Measurements from ENCODE around the gene YRDC. TPM values are rescaled to one million over a fixed set of nuclear protein-coding genes. Genes with fewer than 3 reads are reported as not detected.
A peak's percentile ranks its signal among the peaks of the same experiment; 100 is the strongest.

YRDC gene
- total RNA-seq, 2 experiments from 2014 or later: 22.9 to 36.3 TPM

DNA sequence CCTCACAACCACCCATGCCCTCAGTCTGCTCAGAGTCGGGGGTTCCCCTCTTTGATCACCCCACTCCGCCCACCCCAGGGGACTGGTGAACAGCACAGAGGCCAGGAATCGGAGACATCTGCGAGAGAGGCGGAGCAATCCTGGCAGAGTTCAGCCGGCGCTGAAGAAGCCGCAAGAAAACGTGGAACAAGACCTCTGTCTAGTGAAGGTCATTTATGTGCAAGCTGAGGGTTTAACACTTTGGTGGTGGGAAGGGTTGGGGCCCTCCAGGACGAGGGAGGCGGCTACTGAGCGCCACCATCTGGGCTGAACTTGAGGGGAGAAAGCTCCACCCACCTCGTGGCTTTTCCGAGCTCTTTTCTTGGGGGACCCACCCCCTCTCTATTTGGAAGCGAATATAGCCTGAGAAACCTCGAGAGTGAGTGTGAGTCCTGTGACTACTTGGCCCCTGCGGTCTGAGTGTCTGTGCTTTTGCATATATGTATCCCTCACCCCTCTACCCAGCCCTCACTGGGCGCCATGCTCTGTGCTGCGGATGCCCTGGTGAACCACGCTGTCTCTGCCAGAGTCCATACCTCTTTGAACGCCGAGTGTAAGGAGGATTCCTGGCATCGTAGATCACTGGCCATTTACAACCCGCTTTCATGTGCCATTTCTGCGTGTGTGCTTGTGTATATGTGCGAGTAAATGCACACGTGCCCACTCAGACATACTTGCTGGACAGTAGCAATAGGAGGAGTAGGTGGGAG is 41.9 kb downstream of the YRDC start:
- no peak overlapping the region for H3K27ac Mint-ChIP-seq
- DNase-seq: peak; percentile 67
- H3K4me3 Mint-ChIP-seq: peak overlapping the region; percentile 30
- peaks cover 72% of the 10 kb centered on the region for H3K27me3 Mint-ChIP-seq
- ChIA-PET POLR2A (no interaction called here), CTCF (interaction anchor here (0.6 to 1.0 kb wide), 4 partner anchors 30 to 73 kb away, joined by 3 to 5 read pairs (median 3); no protein-coding TSS in a partner anchor)
- no peaks in the 10 kb centered on the region for H3K36me3 Mint-ChIP-seq (ENCODE audit: low read depth)
- intact Hi-C loops (cut with DNase I, micrococcal nuclease): loop anchor here in 1 of 2 experiments (1.0 kb wide), 1 partner anchor 74 kb away; the partner anchor contains the start of gene CDCA8
- no peaks in the 10 kb centered on the region for H3K9me3 Mint-ChIP-seq (ENCODE audit: low read depth)
- peak; percentile 83 for ATAC-seq
- peaks cover 18% of the 10 kb centered on the region for H3K4me1 Mint-ChIP-seq

DNA sequence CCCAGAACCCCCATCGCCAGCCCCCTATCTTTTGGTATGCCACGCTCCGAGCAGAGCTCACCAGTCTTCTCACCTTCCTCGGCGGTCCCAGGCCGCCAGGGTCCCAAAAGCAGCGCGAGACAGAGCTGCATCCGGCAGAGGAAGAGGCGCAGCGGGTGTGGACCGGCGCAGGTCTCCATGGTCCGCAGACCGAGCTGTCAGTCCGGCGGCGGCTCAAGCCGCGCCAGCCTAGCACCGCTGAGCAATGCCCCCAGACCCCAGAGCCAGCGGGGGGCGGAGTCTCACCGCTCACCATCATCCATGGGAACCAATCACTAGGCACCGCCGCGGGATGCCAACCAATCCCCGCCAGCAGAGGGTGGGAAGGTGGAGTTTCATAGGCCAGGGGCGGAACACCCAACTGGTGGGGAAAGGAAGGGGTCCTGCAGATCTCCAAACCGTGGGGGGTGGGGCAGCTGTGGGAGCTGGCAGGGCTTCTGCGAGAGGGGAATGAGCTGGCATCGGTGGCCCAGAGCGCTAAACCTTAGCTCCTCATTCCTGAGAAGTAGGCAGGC is 43.0 kb downstream of the YRDC start, which contains the start of gene EPHA10:
EPHA10 (minus strand) TSS at position 233 of the 554 bp plus-strand sequence; CDS start at position 179, 54 bp downstream.
- intact Hi-C loops (cut with DNase I, micrococcal nuclease): no loop called here
- peaks cover 18% of the 10 kb centered on the region for H3K4me1 Mint-ChIP-seq
- no peaks in the 10 kb centered on the region for H3K36me3 Mint-ChIP-seq (ENCODE audit: low read depth)
- ChIA-PET CTCF (interaction anchor here (1.2 kb wide), 1 partner anchor 95 kb away, joined by 3 read pairs; the partner anchor contains the start of gene MTF1), POLR2A (no interaction called here)
- H3K4me3 Mint-ChIP-seq: peak within 1 kb of the TSS; percentile 30
- H3K27me3 Mint-ChIP-seq: peaks cover 64% of the 10 kb centered on the region
- H3K9me3 Mint-ChIP-seq (ENCODE audit: low read depth): no peaks in the 10 kb centered on the region
- ATAC-seq (no peak), DNase-seq (no peak)
- H3K27ac Mint-ChIP-seq: no peak within 1 kb of the TSS

DNA sequence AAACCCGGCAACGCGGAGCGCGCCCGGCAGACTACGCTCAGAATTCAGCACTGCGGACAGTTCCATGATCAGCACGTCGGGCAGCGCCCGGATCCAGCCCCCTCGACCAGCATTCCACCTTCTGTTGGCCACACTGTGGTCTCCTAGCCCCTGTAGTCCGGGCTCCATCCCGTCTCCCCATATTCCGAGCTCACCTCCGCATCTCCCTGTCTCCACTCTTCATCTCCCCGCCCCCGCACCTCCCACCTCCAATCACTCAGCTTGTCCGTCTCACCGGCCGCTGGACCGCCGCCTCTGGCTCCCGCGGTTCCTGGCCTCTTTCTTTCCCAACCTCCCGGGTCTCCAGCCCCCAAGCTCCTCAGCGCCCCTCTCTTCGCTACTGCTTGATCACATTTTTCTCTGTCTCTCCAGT is 43.6 kb downstream of the YRDC start:
- Mint-ChIP-seq H3K9me3 (ENCODE audit: low read depth) (no peaks in the 10 kb centered on the region), H3K27ac (no peak overlapping the region), H3K36me3 (ENCODE audit: low read depth) (no peaks in the 10 kb centered on the region), H3K4me3 (no peak overlapping the region), H3K27me3 (peaks cover 62% of the 10 kb centered on the region), H3K4me1 (peaks cover 18% of the 10 kb centered on the region)
- POLR2A ChIA-PET: no interaction called here
- ATAC-seq (no peak), DNase-seq (peak; percentile 78)
- CTCF ChIA-PET: interaction anchor here (0.8 to 1.2 kb wide), 2 partner anchors 82 to 95 kb away, joined by 3 read pairs; partner anchors contain the start of gene MTF1
- intact Hi-C loops (cut with DNase I, micrococcal nuclease): no loop called here

DNA sequence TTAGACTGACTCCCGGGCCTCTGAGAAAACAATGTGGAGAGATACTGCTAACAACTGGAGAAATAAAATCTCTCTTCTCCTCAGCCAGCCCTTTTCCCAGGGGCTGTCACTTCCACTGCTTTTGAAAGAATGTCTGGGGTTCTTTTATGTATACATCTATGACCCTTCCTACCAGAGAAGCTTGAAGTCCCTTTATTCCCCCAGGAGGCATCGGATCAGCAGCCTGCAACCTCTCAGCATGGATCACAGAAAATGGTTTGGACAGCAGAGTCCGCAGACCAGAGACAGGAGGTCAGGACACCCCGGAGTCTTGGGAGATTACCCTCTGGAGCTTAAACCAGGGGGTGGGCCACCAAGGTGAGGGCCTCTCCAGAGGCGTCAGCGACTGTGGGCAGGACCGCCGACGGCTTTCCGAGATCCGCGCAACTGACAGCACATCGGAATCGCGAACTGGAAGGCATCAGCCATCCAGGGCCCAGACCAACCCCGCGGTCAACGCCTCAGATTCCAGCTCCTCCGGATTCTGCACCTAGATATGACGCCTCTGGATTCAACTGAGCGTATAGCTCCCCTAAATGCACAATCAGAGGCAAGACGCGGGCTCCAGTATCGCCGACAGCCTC is 44.1 kb downstream of the YRDC start:
- POLR2A ChIA-PET: no interaction called here

DNA sequence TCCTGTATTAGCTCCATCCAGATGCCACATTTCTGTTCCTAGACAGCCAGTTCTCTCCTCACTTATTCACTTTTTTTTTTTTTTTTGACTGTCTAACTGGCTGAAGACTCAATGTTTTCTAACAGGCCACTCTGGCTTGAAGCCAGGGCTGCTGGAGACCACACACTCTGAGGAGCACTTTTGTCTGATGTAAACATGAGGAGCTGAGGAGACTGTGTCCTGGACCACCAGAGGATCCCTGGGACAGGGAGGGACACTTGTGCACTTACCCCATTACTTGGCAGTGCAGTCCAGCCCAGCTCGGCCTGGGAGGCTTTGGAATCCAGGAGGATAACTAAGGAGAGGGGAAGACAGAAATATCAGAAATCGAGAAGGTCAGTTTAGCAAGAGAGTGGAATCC is 45.5 kb downstream of the YRDC start:
- Mint-ChIP-seq H3K27ac (no peak overlapping the region), H3K36me3 (ENCODE audit: low read depth) (no peaks in the 10 kb centered on the region), H3K27me3 (peaks cover 48% of the 10 kb centered on the region), H3K9me3 (ENCODE audit: low read depth) (no peaks in the 10 kb centered on the region), H3K4me1 (peaks cover 18% of the 10 kb centered on the region), H3K4me3 (no peak overlapping the region)
- DNase-seq (no peak), ATAC-seq (no peak)
- POLR2A ChIA-PET: interaction anchor here (0.6 to 0.7 kb wide), 2 partner anchors 13 to 20 kb away, joined by 3 to 5 read pairs; no protein-coding TSS in a partner anchor
- intact Hi-C loops (cut with DNase I, micrococcal nuclease): no loop called here
- CTCF ChIA-PET: interaction anchor here (0.8 kb wide), 1 partner anchor 27 kb away, joined by 3 read pairs; no protein-coding TSS in a partner anchor

More for the DNA sequence above, 44.1 kb downstream of the YRDC start:
- CTCF ChIA-PET: interaction anchor here (0.8 kb wide), 1 partner anchor 82 kb away, joined by 3 read pairs; no protein-coding TSS in a partner anchor
- H3K4me1 Mint-ChIP-seq: peaks cover 18% of the 10 kb centered on the region
- no peaks in the 10 kb centered on the region for H3K9me3 Mint-ChIP-seq (ENCODE audit: low read depth)
- intact Hi-C loops (cut with DNase I, micrococcal nuclease): no loop called here
- DNase-seq: no peak
- no peaks in the 10 kb centered on the region for H3K36me3 Mint-ChIP-seq (ENCODE audit: low read depth)
- H3K27me3 Mint-ChIP-seq: peaks cover 57% of the 10 kb centered on the region
- no peak for ATAC-seq
- no peak overlapping the region for H3K4me3 Mint-ChIP-seq
- no peak overlapping the region for H3K27ac Mint-ChIP-seq

DNA sequence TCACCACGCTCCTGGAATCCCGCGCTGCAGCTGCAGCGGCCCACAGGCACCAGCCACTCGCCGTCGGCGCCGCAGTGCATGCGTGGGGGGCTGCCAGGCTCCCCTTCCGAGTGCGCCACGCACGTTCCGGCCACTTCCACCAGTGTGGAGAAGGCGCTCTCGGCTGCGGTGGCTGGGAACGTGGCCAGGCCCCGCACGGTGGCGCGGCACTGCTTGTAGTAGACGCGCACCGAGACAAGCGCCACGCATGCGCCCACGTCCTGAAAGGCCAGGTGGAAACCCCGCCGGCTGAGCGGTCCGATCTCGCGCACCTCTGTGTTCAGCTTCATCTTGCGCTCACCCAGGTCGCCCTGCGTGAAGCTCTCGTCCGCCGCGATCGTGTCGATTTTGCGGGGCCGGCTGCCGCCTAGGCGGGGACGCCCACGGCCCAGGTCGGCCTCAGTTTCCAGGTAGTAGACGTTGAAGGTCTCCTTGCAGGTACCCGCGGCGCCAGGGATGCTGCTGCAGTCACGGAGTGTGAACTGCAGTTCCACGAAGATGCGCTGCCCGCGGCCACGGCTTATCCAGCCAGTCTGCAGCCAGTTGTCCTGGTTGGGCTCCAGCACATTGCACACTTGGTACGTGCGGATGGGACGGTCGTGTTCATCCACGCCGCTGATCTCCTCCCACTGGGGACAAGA is 46.5 kb downstream of the YRDC start:
- H3K4me3 Mint-ChIP-seq: no peak overlapping the region
- POLR2A ChIA-PET: no interaction called here
- DNase-seq: no peak
- H3K4me1 Mint-ChIP-seq: peaks cover 18% of the 10 kb centered on the region
- intact Hi-C loops (cut with DNase I, micrococcal nuclease): no loop called here
- no peak for ATAC-seq
- peaks cover 44% of the 10 kb centered on the region for H3K27me3 Mint-ChIP-seq
- H3K9me3 Mint-ChIP-seq (ENCODE audit: low read depth): no peaks in the 10 kb centered on the region
- H3K27ac Mint-ChIP-seq: no peak overlapping the region
- no peaks in the 10 kb centered on the region for H3K36me3 Mint-ChIP-seq (ENCODE audit: low read depth)
- CTCF ChIA-PET: no interaction called here

DNA sequence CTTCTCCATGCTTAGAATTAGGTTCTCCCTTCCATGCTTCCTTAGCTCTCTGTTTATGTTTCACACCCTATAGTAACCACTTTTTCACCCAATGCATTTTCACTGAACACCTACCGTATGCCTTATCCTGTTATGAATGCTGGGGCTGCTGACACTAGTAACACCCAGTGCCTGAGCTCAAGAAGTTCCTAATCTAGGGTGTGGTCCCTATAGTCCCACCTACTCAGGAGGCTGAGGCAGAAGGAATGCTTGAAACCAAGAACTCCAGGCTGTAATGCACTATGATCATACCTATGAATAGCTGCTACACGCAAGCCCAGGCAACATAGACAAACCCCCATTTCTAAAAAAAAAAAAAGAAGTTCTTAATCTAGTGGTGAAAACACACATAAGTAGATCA is 48.6 kb downstream of the YRDC start:
- no peaks in the 10 kb centered on the region for H3K9me3 Mint-ChIP-seq (ENCODE audit: low read depth)
- ATAC-seq: no peak
- no peak overlapping the region for H3K4me3 Mint-ChIP-seq
- peaks cover 12% of the 10 kb centered on the region for H3K4me1 Mint-ChIP-seq
- H3K27me3 Mint-ChIP-seq: peaks cover 38% of the 10 kb centered on the region
- CTCF ChIA-PET: no interaction called here
- POLR2A ChIA-PET: no interaction called here
- no peak overlapping the region for H3K27ac Mint-ChIP-seq
- intact Hi-C loops (cut with DNase I, micrococcal nuclease): loop anchor here (5.0 kb wide), 4 partner anchors 33 to 268 kb away; partner anchors contain the start of genes CDCA8 (in 1 of the 2) and MANEAL (in 1 of the 2)
- no peaks in the 10 kb centered on the region for H3K36me3 Mint-ChIP-seq (ENCODE audit: low read depth)
- DNase-seq: no peak

DNA sequence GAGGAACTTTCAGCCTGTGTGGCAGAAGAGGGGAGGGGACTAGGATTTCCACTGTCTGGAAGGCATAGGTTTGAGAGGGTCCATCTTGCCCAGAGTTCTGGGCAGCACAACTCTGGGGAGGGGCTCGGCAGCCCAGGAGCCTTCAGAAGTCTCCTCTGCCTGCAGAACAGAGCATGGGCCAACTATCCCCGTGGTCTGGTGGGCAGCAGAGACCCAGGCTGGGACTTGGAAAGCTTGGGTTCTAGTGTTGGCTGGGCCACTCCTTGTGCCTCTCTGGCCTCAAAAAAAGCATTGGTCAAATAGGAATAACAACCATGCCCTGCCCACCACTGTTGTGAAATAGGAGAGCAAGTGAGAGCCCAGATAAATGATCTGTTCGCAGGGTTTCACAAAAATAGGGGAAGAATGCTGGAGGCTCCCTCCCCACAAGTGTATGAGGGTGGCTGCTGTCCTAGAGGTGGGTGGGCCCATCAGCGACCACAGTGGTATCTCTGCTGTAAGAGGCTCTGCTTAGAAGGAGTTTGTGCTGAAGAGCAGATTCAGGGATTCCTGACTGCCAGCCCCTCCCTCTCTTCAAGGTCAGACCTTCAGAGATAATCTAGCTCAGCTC is 52.0 kb downstream of the YRDC start:
- H3K27ac Mint-ChIP-seq: no peak overlapping the region
- intact Hi-C loops (cut with DNase I, micrococcal nuclease): loop anchor here (1.0 to 5.0 kb wide), 6 partner anchors 17 to 271 kb away; partner anchors contain the start of genes CDCA8 (in 2 of the 2) and MANEAL (in 1 of the 2)
- DNase-seq (no peak), ATAC-seq (no peak)
- H3K36me3 Mint-ChIP-seq (ENCODE audit: low read depth): no peaks in the 10 kb centered on the region
- no peaks in the 10 kb centered on the region for H3K9me3 Mint-ChIP-seq (ENCODE audit: low read depth)
- peaks cover 18% of the 10 kb centered on the region for H3K4me1 Mint-ChIP-seq
- ChIA-PET CTCF (interaction anchor here (0.6 kb wide), 1 partner anchor 1228 kb away, joined by 3 read pairs; no protein-coding TSS in a partner anchor), POLR2A (no interaction called here)
- H3K4me3 Mint-ChIP-seq: no peak overlapping the region
- H3K27me3 Mint-ChIP-seq: peaks cover 34% of the 10 kb centered on the region

DNA sequence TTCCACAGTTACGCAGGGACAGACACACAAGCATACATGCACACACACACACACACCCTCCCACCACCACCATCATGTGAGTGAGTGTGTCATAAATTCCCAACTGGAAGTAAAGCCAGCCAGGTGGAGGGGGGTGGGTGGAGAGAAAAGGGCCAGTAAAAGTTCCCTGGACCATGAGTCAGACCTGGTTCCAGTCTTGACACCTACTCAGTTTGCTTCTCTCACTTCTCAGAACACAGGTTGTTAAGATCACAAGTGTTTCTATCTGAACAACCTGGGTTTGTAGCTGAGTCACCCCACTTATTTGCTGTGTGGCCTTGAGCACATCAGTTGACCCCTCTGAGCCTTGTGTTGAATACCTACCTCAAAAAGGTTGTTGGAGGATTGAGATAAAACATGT is 52.7 kb downstream of the YRDC start:
- DNase-seq: peak; percentile 70
- intact Hi-C loops (cut with DNase I, micrococcal nuclease): loop anchor here (1.0 to 5.0 kb wide), 6 partner anchors 16 to 272 kb away; partner anchors contain the start of genes CDCA8 (in 2 of the 2) and MANEAL (in 1 of the 2)

DNA sequence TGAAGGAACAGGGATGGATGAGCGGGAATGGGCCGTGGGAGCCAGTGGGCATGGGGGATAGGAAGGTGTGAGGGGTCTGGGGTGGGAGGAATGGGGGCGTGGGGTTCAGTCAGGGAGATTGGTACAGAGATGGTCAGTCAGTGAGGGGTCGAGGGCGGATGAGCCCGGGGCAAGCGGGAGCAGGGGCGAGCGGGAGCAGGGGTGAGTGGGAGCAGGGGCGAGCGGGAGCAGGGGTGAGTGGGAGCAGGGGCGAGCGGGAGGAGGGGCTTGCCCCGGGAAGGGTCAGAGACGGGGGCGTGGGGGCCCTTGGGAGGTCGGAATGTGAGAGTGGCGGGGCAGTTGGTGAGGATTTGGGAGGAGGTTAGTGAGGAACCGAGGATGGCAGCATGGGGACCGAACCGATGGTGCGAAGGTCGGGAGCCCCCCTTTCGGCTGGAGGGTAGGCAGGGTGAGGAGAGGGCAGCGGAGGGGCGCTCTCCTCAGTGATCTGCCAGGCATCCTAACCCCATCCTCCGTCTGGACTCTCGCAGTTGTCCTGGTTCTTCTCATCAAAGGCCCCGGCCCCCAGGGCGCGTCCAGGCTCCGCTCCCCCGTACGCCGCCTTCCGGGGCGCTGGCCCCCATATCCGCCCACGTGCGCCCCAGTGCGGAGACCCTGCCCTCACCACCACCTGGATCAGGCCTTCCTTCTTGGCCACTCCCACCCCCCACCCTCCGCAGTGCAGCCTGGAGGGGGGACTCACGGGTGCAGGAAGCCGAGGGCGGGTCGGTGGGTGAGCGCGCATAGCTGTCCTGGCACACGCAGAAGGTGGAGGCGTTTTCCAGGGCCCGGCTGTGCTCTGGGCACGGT is 54.3 kb downstream of the YRDC start:
- Mint-ChIP-seq H3K27ac (no peak overlapping the region), H3K27me3 (peaks cover 40% of the 10 kb centered on the region), H3K36me3 (ENCODE audit: low read depth) (no peaks in the 10 kb centered on the region), H3K9me3 (ENCODE audit: low read depth) (no peaks in the 10 kb centered on the region), H3K4me1 (peaks cover 18% of the 10 kb centered on the region), H3K4me3 (peak overlapping the region; percentile 60)
- intact Hi-C loops (cut with DNase I, micrococcal nuclease): loop anchor here in 1 of 2 experiments (2.0 kb wide), 1 partner anchor 15 kb away; no protein-coding TSS in a partner anchor
- DNase-seq (no peak), ATAC-seq (no peak)
- ChIA-PET POLR2A (no interaction called here), CTCF (no interaction called here)

More for the DNA sequence above, 52.7 kb downstream of the YRDC start:
- Mint-ChIP-seq H3K27me3 (peaks cover 33% of the 10 kb centered on the region), H3K4me1 (peaks cover 18% of the 10 kb centered on the region), H3K9me3 (ENCODE audit: low read depth) (no peaks in the 10 kb centered on the region), H3K4me3 (no peak overlapping the region), H3K27ac (no peak overlapping the region), H3K36me3 (ENCODE audit: low read depth) (no peaks in the 10 kb centered on the region)
- CTCF ChIA-PET: interaction anchor here (1.0 kb wide), 1 partner anchor 13 kb away, joined by 3 read pairs; no protein-coding TSS in a partner anchor
- peak; percentile 93 for ATAC-seq
- POLR2A ChIA-PET: no interaction called here
